GM12878 (cell line): ENCODE results near the gene VPS52.

ENCODE experiments used
- CBX5 ChIP-seq: sonication (generic); IDR thresholded peaks from 2 replicates; pipeline ENCODE4 v1.6.1; 2016; ENCODE audit warnings: low read depth, moderate library complexity, mild to moderate bottlenecking, inconsistent platforms
- CREB1 ChIP-seq: IDR thresholded peaks from 2 replicates; pipeline ENCODE4 v1.6.1; 2012; ENCODE audit warnings: low read depth, mild to moderate bottlenecking, inconsistent platforms
- EP300 ChIP-seq, 2 experiments: fragments of 150-350 bp in 1 of 2; IDR thresholded peaks; 2 replicates each; pipeline ENCODE4 v1.6.1; 2011 to 2012; ENCODE audit warnings: low read depth in 2 of 2, low read length in 2 of 2, borderline replicate concordance in 1 of 2, improper control_type of control experiment in 1 of 2, inconsistent platforms in 1 of 2; ENCODE audit not compliant: control insufficient read depth in 1 of 2
- EZH2 ChIP-seq: IDR thresholded peaks from 2 replicates; pipeline ENCODE4 v1.6.1; 2012; ENCODE audit warnings: low read depth, mild to moderate bottlenecking, control low read depth, inconsistent platforms, low read length, borderline replicate concordance; ENCODE audit not compliant: control insufficient read depth
- KDM1A ChIP-seq: fragments of 200-600 bp; sonication (generic); IDR thresholded peaks from 2 replicates; pipeline ENCODE4 v1.6.1; 2016; ENCODE audit warnings: borderline replicate concordance
- RAD21 ChIP-seq: IDR thresholded peaks from 2 replicates; pipeline ENCODE4 v1.6.1; 2011; ENCODE audit warnings: mild to moderate bottlenecking, low read depth, low read length, moderate library complexity; ENCODE audit not compliant: insufficient read depth
- SP1 ChIP-seq: IDR thresholded peaks from one replicate; pipeline ENCODE4 v1.6.1; 2011; ENCODE audit warnings: low read depth, low read length
- YY1 ChIP-seq: IDR thresholded peaks from 2 replicates; pipeline ENCODE4 v1.6.1; 2011; ENCODE audit warnings: low read depth, mild to moderate bottlenecking, low read length
- TF ChIP-seq, protein P1 (sequence below), 3 experiments: IDR thresholded peaks in 2 of 3; conservative IDR thresholded peaks in 1 of 3; 2 replicates each; pipeline ENCODE4 v1.5.1; 2011; ENCODE audit warnings: low read depth in 3 of 3, low read length in 3 of 3, mild to moderate bottlenecking in 3 of 3, control low read depth in 2 of 3, moderate library complexity in 2 of 3, inconsistent platforms in 1 of 3, mixed read lengths in 1 of 3; ENCODE audit not compliant: control insufficient read depth in 2 of 3, insufficient read depth in 1 of 3; ENCODE audit errors: extremely low read depth in 1 of 3

DNA sequence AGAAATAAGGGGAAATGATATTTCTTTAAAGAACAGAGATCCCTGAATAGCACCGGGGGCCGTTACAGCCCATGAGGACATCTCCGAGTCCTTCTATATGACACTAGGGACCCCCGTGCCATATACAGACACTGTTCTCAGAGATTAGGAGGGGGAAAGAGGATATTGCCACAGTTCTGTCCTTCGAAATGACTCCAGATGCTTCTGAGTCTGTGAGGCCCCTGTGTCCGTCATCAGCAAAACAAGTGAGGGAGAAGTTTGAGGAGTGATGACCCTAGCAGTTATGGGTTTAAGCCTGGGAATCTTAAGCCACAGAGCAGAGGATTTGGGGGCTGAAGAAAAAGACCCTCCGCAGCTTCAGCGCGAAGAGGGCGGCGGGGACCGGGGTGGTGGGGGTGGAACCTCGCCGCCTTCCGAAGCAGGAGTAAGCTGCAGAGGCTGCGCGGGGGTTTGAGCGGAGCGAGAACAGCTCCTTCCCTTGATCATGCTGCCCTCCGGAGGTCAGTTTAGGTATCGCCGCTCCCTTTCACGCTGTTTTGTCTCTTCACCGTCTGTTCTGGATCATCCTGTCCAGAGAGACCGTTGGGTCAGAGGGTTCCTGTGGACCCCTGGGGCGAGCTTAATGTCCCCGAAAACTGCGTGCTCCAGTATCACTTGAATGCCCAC, 23.6 kb downstream of the VPS52 start:
- TF ChIP-seq SP1 (peak; percentile 23), CREB1 (no peak), KDM1A (no peak), EP300 (IDR thresholded peaks at IDR 0.05; ENCODE audit: borderline replicate concordance in 1 of 2, control insufficient read depth in 1 of 2, low read depth in 2 of 2, low read length in 2 of 2) (no peak), RAD21 (peak; percentile 92), YY1 (0 out of 2 replicates have a peak, but pooled peaks have one; percentile 61), CBX5 (no peak), EZH2 (no peak)
- TF ChIP-seq, protein P1, sequence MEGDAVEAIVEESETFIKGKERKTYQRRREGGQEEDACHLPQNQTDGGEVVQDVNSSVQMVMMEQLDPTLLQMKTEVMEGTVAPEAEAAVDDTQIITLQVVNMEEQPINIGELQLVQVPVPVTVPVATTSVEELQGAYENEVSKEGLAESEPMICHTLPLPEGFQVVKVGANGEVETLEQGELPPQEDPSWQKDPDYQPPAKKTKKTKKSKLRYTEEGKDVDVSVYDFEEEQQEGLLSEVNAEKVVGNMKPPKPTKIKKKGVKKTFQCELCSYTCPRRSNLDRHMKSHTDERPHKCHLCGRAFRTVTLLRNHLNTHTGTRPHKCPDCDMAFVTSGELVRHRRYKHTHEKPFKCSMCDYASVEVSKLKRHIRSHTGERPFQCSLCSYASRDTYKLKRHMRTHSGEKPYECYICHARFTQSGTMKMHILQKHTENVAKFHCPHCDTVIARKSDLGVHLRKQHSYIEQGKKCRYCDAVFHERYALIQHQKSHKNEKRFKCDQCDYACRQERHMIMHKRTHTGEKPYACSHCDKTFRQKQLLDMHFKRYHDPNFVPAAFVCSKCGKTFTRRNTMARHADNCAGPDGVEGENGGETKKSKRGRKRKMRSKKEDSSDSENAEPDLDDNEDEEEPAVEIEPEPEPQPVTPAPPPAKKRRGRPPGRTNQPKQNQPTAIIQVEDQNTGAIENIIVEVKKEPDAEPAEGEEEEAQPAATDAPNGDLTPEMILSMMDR (IDR thresholded peaks at IDR 0.05 in 2 of 3, conservative IDR thresholded peaks at IDR 0.05 in 1 of 3; ENCODE audit: control insufficient read depth in 2 of 3, extremely low read depth in 1 of 3, insufficient read depth in 1 of 3, low read depth in 3 of 3, low read length in 3 of 3): peak; percentile 91 to 94 (median 92)
